ENCODE measurements around the gene WASF2.

- TF ChIP-seq CTCF (IDR thresholded peaks at IDR 0.05): no peak
- TF ChIP-seq POLR2A (IDR thresholded peaks at IDR 0.05): no peak
- TF ChIP-seq POLR2AphosphoS5 (IDR thresholded peaks at IDR 0.05; ENCODE audit: insufficient read depth in 1 of 2, low read depth in 1 of 2): no peak
These were observed 89.6 kb downstream of the WASF2 start for GRCh38 chr1:27400082-27400962.

Data from vagina (tissue), 2 donors.